PFSK-1 (cell line): ENCODE data around the gene SIL1.

Experiments used
- FOXP2 ChIP-seq: optimal IDR thresholded peaks from 2 replicates; pipeline ENCODE3; 2011; ENCODE audit warnings: borderline replicate concordance, control low read depth, inconsistent platforms; ENCODE audit not compliant: insufficient read depth; ENCODE audit errors: extremely low read length, extremely low read depth
- POLR2AphosphoS5 ChIP-seq: IDR thresholded peaks from 2 replicates; pipeline ENCODE4 v1.6.1; 2012; ENCODE audit warnings: low read depth, mild to moderate bottlenecking, control low read depth, low read length, moderate library complexity
- REST ChIP-seq, 2 experiments: IDR thresholded peaks; 2 replicates each; pipeline versions ENCODE4 v1.6.1 to v1.8.0; 2011 to 2012; ENCODE audit warnings: low read depth in 2 of 2, low read length in 2 of 2, control low read depth in 1 of 2, inconsistent platforms in 1 of 2, mild to moderate bottlenecking in 1 of 2, moderate library complexity in 1 of 2; ENCODE audit not compliant: insufficient read depth in 1 of 2
- SIN3A ChIP-seq: IDR thresholded peaks from 2 replicates; pipeline ENCODE4 v1.6.1; 2012; ENCODE audit warnings: mild to moderate bottlenecking, low read length, moderate library complexity, borderline replicate concordance; ENCODE audit not compliant: insufficient read depth
- TAF1 ChIP-seq: IDR thresholded peaks from 2 replicates; pipeline ENCODE4 v1.6.1; 2012; ENCODE audit warnings: low read length, control low read depth, borderline replicate concordance; ENCODE audit not compliant: insufficient read depth

The SIL1 gene

GRCh38 chr5:139212906-139213305 lies 14.7 kb upstream of the SIL1 start:
- no peak for TF ChIP-seq REST (IDR thresholded peaks at IDR 0.05; ENCODE audit: insufficient read depth in 1 of 2, low read depth in 2 of 2, low read length in 2 of 2)
- no peak for TF ChIP-seq SIN3A
- TF ChIP-seq FOXP2, result no peak
- no peak for TF ChIP-seq TAF1

- TF ChIP-seq SIN3A, result no peak
- no peak for TF ChIP-seq FOXP2
- no peak for TF ChIP-seq TAF1
- TF ChIP-seq REST (IDR thresholded peaks at IDR 0.05; ENCODE audit: insufficient read depth in 1 of 2, low read depth in 2 of 2, low read length in 2 of 2), result no peak
- TF ChIP-seq POLR2AphosphoS5, result no peak
Observed at GRCh38 chr5:139212486-139212885, 14.3 kb upstream of the SIL1 start.

- TF ChIP-seq POLR2AphosphoS5 (no peak), FOXP2 (no peak), SIN3A (no peak)
Observed at GRCh38 chr5:139210585-139210984, 12.4 kb upstream of the SIL1 start.

GRCh38 chr5:139207297-139208000 lies 9.3 kb upstream of the SIL1 start:
- TF ChIP-seq POLR2AphosphoS5, result no peak
- no peak for TF ChIP-seq REST (IDR thresholded peaks at IDR 0.05; ENCODE audit: insufficient read depth in 1 of 2, low read depth in 2 of 2, low read length in 2 of 2)
- TF ChIP-seq FOXP2, result no peak
- no peak for TF ChIP-seq TAF1
- no peak for TF ChIP-seq SIN3A

GRCh38 chr5:139205586-139205985 lies 7.4 kb upstream of the SIL1 start:
- no peak for TF ChIP-seq SIN3A
- no peak for TF ChIP-seq FOXP2
- no peak for TF ChIP-seq TAF1
- no peak for TF ChIP-seq POLR2AphosphoS5
- no peak for TF ChIP-seq REST (IDR thresholded peaks at IDR 0.05; ENCODE audit: insufficient read depth in 1 of 2, low read depth in 2 of 2, low read length in 2 of 2)
